Metanephros (tissue), 1 donor: ENCODE results near the gene ITGA4. TPM values are rescaled to one million over a fixed set of nuclear protein-coding genes. Genes with fewer than 3 reads are reported as not detected.

Source experiments
- total RNA-seq: library from RNA; depleted of rRNA; stranded (reverse); fragments of >200 nt; gene quantifications from one replicate; pipeline ENCODE4 v1.2.3, GENCODE V29; 2014

The ITGA4 gene
- 51.7 TPM for total RNA-seq

DNA sequence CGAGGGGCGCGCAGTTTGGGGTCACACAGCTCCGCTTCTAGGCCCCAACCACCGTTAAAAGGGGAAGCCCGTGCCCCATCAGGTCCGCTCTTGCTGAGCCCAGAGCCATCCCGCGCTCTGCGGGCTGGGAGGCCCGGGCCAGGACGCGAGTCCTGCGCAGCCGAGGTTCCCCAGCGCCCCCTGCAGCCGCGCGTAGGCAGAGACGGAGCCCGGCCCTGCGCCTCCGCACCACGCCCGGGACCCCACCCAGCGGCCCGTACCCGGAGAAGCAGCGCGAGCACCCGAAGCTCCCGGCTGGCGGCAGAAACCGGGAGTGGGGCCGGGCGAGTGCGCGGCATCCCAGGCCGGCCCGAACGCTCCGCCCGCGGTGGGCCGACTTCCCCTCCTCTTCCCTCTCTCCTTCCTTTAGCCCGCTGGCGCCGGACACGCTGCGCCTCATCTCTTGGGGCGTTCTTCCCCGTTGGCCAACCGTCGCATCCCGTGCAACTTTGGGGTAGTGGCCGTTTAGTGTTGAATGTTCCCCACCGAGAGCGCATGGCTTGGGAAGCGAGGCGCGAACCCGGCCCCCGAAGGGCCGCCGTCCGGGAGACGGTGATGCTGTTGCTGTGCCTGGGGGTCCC, at the start of gene ITGA4:
ITGA4 (plus strand) TSS at position 266 of the 620 bp plus-strand sequence; CDS start at position 535, 269 bp downstream.

Other genes with a start within 250 kb of the ITGA4 start
- gene CERKL, start 199.7 kb downstream of the ITGA4 start, total RNA-seq, result 4.5 TPM
- not detected for gene NEUROD1, start 223.1 kb downstream of the ITGA4 start, total RNA-seq